ENCODE results near the gene GLT8D2.
"Not testable (repeated sequence)": the region's sequence is repeated elsewhere in the genome, so short reads cannot be mapped to it uniquely, and the experiment has no call there.

Gene GLT8D2

DNA sequence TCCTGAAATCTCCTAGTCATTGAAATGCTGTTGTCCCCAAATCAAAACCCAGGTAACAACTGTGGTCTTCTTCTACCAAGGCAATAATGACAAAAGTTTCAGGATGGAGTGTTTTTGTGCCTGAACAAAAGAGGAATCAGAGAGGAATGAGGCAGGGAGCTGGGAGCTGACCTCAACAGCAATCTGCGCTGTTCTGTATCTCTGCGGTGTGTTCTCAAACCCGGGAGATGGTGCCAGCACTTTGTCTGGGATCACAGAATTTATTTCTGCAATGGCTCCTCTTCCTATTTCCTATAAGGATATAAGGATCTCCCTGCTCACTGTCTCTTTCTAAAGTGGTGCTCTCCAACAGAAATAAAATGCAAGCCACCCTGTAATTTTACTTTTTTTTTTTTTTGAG, 449 bp upstream of the GLT8D2 start:
- Histone ChIP-seq H3K27me3 (ENCODE audit: low read depth, low read length) (no peaks in the 10 kb centered on the region), H3K36me3 (ENCODE audit: control insufficient read depth in 1 of 2, insufficient read depth in 2 of 2, low read length in 2 of 2) (no peaks in the 10 kb centered on the region), H3K27ac (ENCODE audit: low read length) (peak overlapping the region; percentile 49), H3K4me3 (ENCODE audit: low read depth in 1 of 2, low read length in 2 of 2) (peak overlapping the region; percentile 70 to 78), H3K9me3 (ENCODE audit: control insufficient read depth in 1 of 2, low read length in 2 of 2) (no peaks in the 10 kb centered on the region), H3K4me1 (ENCODE audit: control insufficient read depth in 1 of 2, insufficient read depth in 2 of 2, low read length in 2 of 2) (peaks cover 0 to 25% of the 10 kb centered on the region in 2 donors)

DNA sequence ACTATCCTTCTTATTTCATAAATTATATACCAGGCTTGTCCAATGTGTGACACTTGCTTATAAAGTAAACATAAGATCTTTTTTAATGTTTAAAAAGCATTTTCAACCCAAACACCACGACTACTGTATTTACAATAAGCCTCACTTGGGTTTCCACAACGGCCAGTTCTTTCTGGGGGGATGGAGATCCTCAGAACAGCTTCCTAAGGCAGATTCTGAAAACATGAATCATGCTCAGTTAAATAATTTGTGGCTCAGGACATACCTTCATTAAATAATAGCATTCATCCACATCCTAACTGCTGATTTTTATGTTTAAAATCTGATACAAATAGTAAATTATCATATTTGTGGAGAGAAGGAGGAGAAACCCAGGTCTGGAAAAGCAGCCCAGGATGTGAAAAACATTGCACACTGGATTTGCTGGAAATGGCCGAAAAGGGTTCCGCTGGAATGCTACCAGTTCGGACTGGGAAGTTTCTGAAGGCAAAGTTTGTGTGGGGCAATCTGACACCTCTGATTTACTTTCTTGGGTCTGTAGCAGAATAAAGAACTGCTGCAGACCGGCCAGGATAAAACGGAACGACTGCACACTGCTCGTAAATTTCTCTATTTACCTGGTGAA, 597 bp downstream of the GLT8D2 start:
- H3K4me1 ChIP-seq (ENCODE audit: control insufficient read depth in 1 of 2, insufficient read depth in 2 of 2, low read length in 2 of 2) = peaks cover 3 to 29% of the 10 kb centered on the region in 2 donors
- H3K27ac ChIP-seq (ENCODE audit: low read length) = peak overlapping the region; percentile 49
- H3K27me3 ChIP-seq (ENCODE audit: low read depth, low read length) = no peaks in the 10 kb centered on the region
- H3K4me3 ChIP-seq (ENCODE audit: low read depth in 1 of 2, low read length in 2 of 2) = peak overlapping the region; percentile 70 to 78
- H3K36me3 ChIP-seq (ENCODE audit: control insufficient read depth in 1 of 2, insufficient read depth in 2 of 2, low read length in 2 of 2) = no peaks in the 10 kb centered on the region
- no peaks in the 10 kb centered on the region for H3K9me3 ChIP-seq (ENCODE audit: control insufficient read depth in 1 of 2, low read length in 2 of 2)

DNA sequence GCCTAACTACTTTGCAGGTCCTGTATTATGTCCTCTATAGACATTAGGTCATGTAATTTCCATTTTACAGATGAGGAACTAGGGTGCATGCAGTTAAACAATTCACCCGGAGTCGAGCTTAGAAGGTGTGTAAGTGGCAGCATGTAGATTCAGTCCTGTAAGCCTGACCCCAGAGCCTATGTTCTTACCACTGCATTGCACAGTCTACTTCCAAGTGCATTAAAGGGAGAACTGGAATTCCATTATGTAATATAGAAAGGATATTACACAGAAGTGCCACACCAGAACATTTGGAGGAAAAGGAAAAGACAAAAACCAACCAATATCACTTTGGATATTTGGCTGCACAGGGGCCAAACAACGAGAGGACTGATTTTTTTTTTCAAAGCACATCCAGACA, 1.2 kb downstream of the GLT8D2 start:
- Histone ChIP-seq H3K27me3 (ENCODE audit: low read depth, low read length) (no peaks in the 10 kb centered on the region), H3K4me3 (ENCODE audit: low read depth in 1 of 2, low read length in 2 of 2) (peak overlapping the region; percentile 70 to 78)

DNA sequence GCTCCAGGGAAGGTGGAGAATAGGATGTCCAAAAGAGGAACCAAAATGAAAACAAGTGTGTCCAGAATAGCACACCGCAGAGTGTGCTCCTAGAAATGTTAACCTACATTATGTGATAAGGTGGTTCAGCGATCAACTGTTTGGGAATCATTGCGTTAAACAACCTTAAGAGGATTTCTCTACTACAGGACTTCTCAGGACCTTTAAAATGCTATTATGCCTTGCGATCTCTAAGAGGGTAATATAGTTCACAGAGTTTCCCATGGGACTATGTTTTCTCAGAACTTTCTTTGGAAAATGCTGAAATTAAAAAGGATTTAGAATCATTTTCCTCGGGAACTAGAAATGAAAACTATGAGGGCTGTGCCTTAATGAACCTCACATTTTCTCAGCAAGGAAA, 1.8 kb downstream of the GLT8D2 start:
- no peak overlapping the region for H3K27ac ChIP-seq (ENCODE audit: low read length)
- H3K4me3 ChIP-seq (ENCODE audit: low read depth in 1 of 2, low read length in 2 of 2) = peak overlapping the region; percentile 13 to 78
- H3K27me3 ChIP-seq (ENCODE audit: low read depth, low read length) = no peaks in the 10 kb centered on the region
- H3K36me3 ChIP-seq (ENCODE audit: control insufficient read depth in 1 of 2, insufficient read depth in 2 of 2, low read length in 2 of 2) = no peaks in the 10 kb centered on the region
- H3K9me3 ChIP-seq (ENCODE audit: control insufficient read depth in 1 of 2, low read length in 2 of 2) = no peaks in the 10 kb centered on the region
- peaks cover 3 to 29% of the 10 kb centered on the region in 2 donors for H3K4me1 ChIP-seq (ENCODE audit: control insufficient read depth in 1 of 2, insufficient read depth in 2 of 2, low read length in 2 of 2)

More for the DNA sequence above, 1.2 kb downstream of the GLT8D2 start:
- no peaks in the 10 kb centered on the region for H3K36me3 ChIP-seq (ENCODE audit: control insufficient read depth in 1 of 2, insufficient read depth in 2 of 2, low read length in 2 of 2)
- H3K27ac ChIP-seq (ENCODE audit: low read length) = peak overlapping the region; percentile 49
- H3K4me1 ChIP-seq (ENCODE audit: control insufficient read depth in 1 of 2, insufficient read depth in 2 of 2, low read length in 2 of 2) = peaks cover 3 to 29% of the 10 kb centered on the region in 2 donors
- H3K9me3 ChIP-seq (ENCODE audit: control insufficient read depth in 1 of 2, low read length in 2 of 2) = no peaks in the 10 kb centered on the region

DNA sequence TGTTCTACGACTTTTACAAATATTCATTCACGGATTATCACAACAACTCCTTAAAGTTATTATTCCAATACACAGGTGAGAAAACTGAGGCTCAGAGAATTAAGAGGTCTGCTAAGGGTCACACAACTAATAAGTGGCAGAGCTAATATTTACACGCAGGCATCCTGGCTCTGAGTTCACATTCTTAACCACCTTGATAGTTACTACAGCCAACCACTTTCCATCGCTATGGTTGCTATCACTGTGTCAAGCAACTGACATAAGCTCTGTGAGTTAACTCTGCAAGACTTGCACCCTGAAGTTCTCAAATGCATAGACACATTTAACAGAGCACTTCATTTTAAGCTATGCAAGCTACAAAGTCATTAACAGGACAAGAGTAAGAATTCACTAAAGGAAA, 3.7 kb downstream of the GLT8D2 start:
- H3K4me3 ChIP-seq (ENCODE audit: low read depth in 1 of 2, low read length in 2 of 2) = no peak overlapping the region
- H3K4me1 ChIP-seq (ENCODE audit: control insufficient read depth in 1 of 2, insufficient read depth in 2 of 2, low read length in 2 of 2) = peaks cover 3 to 29% of the 10 kb centered on the region in 2 donors
- no peaks in the 10 kb centered on the region for H3K9me3 ChIP-seq (ENCODE audit: control insufficient read depth in 1 of 2, low read length in 2 of 2)
- H3K27ac ChIP-seq (ENCODE audit: low read length) = no peak overlapping the region
- no peaks in the 10 kb centered on the region for H3K27me3 ChIP-seq (ENCODE audit: low read depth, low read length)
- peaks cover 0 to 5% of the 10 kb centered on the region in 2 donors for H3K36me3 ChIP-seq (ENCODE audit: control insufficient read depth in 1 of 2, insufficient read depth in 2 of 2, low read length in 2 of 2)

DNA sequence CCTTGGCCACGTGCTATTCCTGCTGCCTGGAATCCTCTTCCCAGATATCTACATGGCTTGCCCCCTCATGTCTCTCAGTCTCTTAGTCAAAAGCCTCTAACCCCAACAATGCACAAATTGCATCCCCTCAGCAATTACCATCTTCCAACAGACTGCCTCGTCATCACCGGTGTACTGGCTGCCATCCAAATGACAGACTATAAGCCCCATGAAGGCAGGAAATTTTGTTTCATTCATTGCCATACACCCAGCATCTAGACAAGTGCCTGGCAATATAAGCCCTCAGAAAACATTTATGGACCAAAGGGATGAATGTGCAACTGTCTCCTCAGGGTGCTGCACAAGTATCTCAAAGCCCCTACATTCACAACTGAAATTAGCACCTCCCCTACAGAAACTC, 5.8 kb downstream of the GLT8D2 start:
- no peaks in the 10 kb centered on the region for H3K27me3 ChIP-seq (ENCODE audit: low read depth, low read length)
- no peak overlapping the region for H3K4me3 ChIP-seq (ENCODE audit: low read depth in 1 of 2, low read length in 2 of 2)
- peaks cover 0 to 5% of the 10 kb centered on the region in 2 donors for H3K36me3 ChIP-seq (ENCODE audit: control insufficient read depth in 1 of 2, insufficient read depth in 2 of 2, low read length in 2 of 2)
- peaks cover 3 to 22% of the 10 kb centered on the region in 2 donors for H3K4me1 ChIP-seq (ENCODE audit: control insufficient read depth in 1 of 2, insufficient read depth in 2 of 2, low read length in 2 of 2)
- no peak overlapping the region for H3K27ac ChIP-seq (ENCODE audit: low read length)
- H3K9me3 ChIP-seq (ENCODE audit: control insufficient read depth in 1 of 2, low read length in 2 of 2) = no peaks in the 10 kb centered on the region

DNA sequence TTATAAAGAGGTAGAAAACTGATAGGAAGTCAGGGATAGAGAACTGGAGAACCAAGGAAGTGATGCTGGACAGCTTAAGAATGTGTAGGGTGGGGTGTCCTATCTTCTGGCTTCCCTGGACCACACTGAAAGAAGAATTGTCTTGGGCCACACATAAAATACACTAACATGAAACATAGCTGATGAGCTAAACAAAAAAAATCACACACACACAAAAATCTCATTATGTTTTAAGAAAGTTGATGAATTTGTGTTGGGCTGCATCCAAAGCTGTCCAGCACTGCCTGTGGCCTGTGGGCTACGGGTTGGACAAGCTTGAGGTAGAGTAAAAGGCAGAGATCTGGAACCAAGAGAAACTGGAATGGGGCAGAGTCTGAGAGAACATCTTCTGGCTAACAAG, 7.4 kb downstream of the GLT8D2 start:
- H3K4me3 ChIP-seq (ENCODE audit: low read depth in 1 of 2, low read length in 2 of 2) = no peak overlapping the region
- peaks cover 3 to 18% of the 10 kb centered on the region in 2 donors for H3K4me1 ChIP-seq (ENCODE audit: control insufficient read depth in 1 of 2, insufficient read depth in 2 of 2, low read length in 2 of 2)
- no peaks in the 10 kb centered on the region for H3K27me3 ChIP-seq (ENCODE audit: low read depth, low read length)
- no peak overlapping the region for H3K27ac ChIP-seq (ENCODE audit: low read length)
- peaks cover 0 to 5% of the 10 kb centered on the region in 2 donors for H3K36me3 ChIP-seq (ENCODE audit: control insufficient read depth in 1 of 2, insufficient read depth in 2 of 2, low read length in 2 of 2)
- no peaks in the 10 kb centered on the region for H3K9me3 ChIP-seq (ENCODE audit: control insufficient read depth in 1 of 2, low read length in 2 of 2)

DNA sequence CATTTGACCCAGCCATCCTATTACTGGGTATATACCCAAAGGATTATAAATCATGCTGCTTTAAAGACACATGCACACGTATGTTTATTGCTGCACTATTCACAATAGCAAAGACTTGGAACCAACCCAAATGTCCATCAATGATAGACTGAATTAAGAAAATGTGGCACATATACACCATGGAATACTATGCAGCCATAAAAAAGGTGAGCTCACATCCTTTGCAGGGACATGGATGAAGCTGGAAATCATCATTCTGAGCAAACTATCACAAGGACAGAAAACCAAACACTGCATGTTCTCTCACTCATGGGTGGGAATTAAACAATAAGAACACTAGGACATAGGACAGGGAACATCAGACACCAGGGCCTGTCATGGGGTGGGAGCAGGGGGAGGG, 10.2 kb downstream of the GLT8D2 start:
- not testable (repeated sequence) for H3K4me1 ChIP-seq (ENCODE audit: control insufficient read depth in 1 of 2, insufficient read depth in 2 of 2, low read length in 2 of 2); H3K27me3 ChIP-seq (ENCODE audit: low read depth, low read length); H3K36me3 ChIP-seq (ENCODE audit: control insufficient read depth in 1 of 2, insufficient read depth in 2 of 2, low read length in 2 of 2); H3K9me3 ChIP-seq (ENCODE audit: control insufficient read depth in 1 of 2, low read length in 2 of 2); H3K4me3 ChIP-seq (ENCODE audit: low read depth in 1 of 2, low read length in 2 of 2); H3K27ac ChIP-seq (ENCODE audit: low read length)

DNA sequence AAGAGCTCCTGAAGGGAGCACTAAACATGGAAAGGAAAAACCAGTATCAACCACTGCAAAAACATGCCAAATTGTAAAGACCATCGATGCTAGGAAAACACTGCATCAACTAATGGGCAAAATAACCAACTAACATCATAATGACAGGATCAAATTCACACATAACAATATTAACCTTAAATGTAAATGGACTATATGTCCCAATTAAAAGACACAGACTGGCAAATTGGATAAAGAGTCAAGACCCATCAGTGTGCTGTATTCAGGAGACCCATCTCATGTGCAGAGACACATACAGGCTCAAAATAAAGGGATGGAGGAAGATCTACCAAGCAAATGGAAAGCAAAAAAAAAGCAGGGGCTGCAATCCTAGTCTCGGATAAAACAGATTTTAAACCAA, 13.8 kb downstream of the GLT8D2 start:
- not testable (repeated sequence) for H3K27me3 ChIP-seq (ENCODE audit: low read depth, low read length); H3K4me1 ChIP-seq (ENCODE audit: control insufficient read depth in 1 of 2, insufficient read depth in 2 of 2, low read length in 2 of 2); H3K27ac ChIP-seq (ENCODE audit: low read length); H3K4me3 ChIP-seq (ENCODE audit: low read depth in 1 of 2, low read length in 2 of 2); H3K9me3 ChIP-seq (ENCODE audit: control insufficient read depth in 1 of 2, low read length in 2 of 2); H3K36me3 ChIP-seq (ENCODE audit: control insufficient read depth in 1 of 2, insufficient read depth in 2 of 2, low read length in 2 of 2)

DNA sequence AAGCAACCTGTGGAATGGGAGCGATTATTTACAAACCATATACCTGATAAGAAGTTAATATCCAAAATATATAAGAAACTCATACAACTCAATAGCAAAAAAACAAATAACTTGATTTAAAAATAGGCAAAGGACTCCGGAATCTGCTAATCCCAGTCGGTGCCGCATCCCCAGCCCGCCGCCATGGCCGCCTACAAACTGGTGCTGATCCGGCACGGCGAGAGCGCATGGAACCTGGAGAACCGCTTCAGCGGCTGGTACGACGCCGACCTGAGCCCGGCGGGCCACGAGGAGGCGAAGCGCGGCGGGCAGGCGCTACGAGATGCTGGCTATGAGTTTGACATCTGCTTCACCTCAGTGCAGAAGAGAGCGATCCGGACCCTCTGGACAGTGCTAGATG, 19.4 kb downstream of the GLT8D2 start:
- not testable (repeated sequence) for H3K9me3 ChIP-seq (ENCODE audit: control insufficient read depth in 1 of 2, low read length in 2 of 2); H3K36me3 ChIP-seq (ENCODE audit: control insufficient read depth in 1 of 2, insufficient read depth in 2 of 2, low read length in 2 of 2); H3K27me3 ChIP-seq (ENCODE audit: low read depth, low read length); H3K4me3 ChIP-seq (ENCODE audit: low read depth in 1 of 2, low read length in 2 of 2); H3K27ac ChIP-seq (ENCODE audit: low read length); H3K4me1 ChIP-seq (ENCODE audit: control insufficient read depth in 1 of 2, insufficient read depth in 2 of 2, low read length in 2 of 2)

DNA sequence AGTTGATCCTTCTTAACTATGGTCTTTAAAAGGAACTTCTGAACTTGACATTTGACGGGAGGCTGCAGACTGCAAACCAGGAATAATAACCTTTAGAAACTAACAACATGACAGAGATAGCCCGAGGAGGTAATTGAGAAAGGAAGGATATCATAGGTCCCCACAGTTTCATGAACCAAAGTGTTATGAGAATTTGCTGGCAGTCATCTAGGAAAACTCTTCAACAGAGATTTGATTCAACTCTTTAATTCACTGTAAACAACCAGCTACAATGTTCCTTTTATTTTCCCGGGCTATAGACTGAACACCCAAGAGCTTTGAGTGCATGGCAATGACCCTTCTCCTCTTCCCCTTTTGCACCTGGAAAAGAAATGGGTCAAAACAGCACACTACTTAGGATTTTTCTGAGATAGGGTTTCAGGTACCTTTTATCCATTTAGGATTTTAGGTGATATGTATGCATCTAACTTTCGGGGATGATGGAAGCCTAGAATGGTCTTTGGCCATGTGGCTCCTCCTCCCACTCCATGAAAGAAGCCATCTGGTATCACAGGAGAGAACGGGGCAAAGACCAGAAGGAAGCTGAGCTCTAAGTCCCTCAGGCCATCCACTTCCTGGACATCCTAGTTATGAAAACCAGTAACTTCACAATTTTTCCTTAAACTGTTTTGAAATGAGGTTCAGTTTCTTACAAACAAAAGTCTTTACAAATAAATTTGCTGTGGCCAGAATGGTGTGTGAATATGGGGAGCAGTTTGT, 23.0 kb downstream of the GLT8D2 start:
- no peak overlapping the region for H3K27ac ChIP-seq (ENCODE audit: low read length)
- H3K4me3 ChIP-seq (ENCODE audit: low read depth in 1 of 2, low read length in 2 of 2) = no peak overlapping the region
- no peaks in the 10 kb centered on the region for H3K36me3 ChIP-seq (ENCODE audit: control insufficient read depth in 1 of 2, insufficient read depth in 2 of 2, low read length in 2 of 2)
- H3K4me1 ChIP-seq (ENCODE audit: control insufficient read depth in 1 of 2, insufficient read depth in 2 of 2, low read length in 2 of 2) = no peaks in the 10 kb centered on the region
- no peaks in the 10 kb centered on the region for H3K27me3 ChIP-seq (ENCODE audit: low read depth, low read length)
- H3K9me3 ChIP-seq (ENCODE audit: control insufficient read depth in 1 of 2, low read length in 2 of 2) = peaks cover 0 to 3% of the 10 kb centered on the region in 2 donors

DNA sequence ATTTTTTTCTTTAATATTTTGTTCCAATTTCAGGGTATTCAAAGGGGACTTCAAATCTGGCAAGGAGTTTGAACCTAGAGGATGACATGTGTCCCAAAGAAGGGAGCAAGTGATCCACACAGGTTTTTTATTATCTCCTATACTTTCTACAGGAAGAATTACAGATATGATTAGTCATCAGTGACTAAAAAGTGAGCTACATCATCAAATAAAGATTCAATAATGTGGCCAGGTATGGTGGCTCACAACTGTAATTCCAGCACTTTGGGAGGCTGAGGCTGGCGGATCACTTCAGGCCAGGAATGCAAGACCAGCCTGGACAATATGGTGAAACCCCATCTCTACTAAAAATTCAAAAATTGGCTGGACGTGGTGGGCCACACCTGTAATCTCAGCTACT, 24.2 kb downstream of the GLT8D2 start:
- Histone ChIP-seq H3K27ac (ENCODE audit: low read length) (no peak overlapping the region), H3K4me1 (ENCODE audit: control insufficient read depth in 1 of 2, insufficient read depth in 2 of 2, low read length in 2 of 2) (no peaks in the 10 kb centered on the region), H3K36me3 (ENCODE audit: control insufficient read depth in 1 of 2, insufficient read depth in 2 of 2, low read length in 2 of 2) (no peaks in the 10 kb centered on the region), H3K27me3 (ENCODE audit: low read depth, low read length) (no peaks in the 10 kb centered on the region), H3K4me3 (ENCODE audit: low read depth in 1 of 2, low read length in 2 of 2) (no peak overlapping the region), H3K9me3 (ENCODE audit: control insufficient read depth in 1 of 2, low read length in 2 of 2) (peaks cover 0 to 3% of the 10 kb centered on the region in 2 donors)

All from muscle layer of duodenum (tissue), 2 donors.